Activated CD4-positive, alpha-beta T cell treated with anti-CD3 and anti-CD28 coated beads, Interleukin-2, amount 10 ng/mL, durations not matched to agents 7 days and 5 days (primary cell): ENCODE results near the gene DHODH. TPM values are rescaled to one million over a fixed set of nuclear protein-coding genes. Genes with fewer than 3 reads are reported as not detected.
A peak's percentile ranks its signal among the peaks of the same experiment; 100 is the strongest.

ENCODE experiments used
- CTCF ChIA-PET: fragments of 350-600 bp; sonication (Branson Sonifier 250); formaldehyde crosslinking; loops from one replicate; lab custom pipeline; 2021; ENCODE audit warnings: antibody characterized with exemption; lab: Charles Lee
- POLR2A ChIA-PET: fragments of 350-600 bp; sonication (Branson Sonifier 250); formaldehyde crosslinking; loops from one replicate; lab custom pipeline; 2021; ENCODE audit warnings: antibody characterized with exemption; lab: Charles Lee
- DNase-seq: peaks from one replicate; pipeline ENCODE4 v3.0.0-alpha.2; 2020
- H3K27ac Mint-ChIP-seq: one replicate; pipeline ENCODE4 v1.8.0; 2021; ENCODE audit warnings: mild to moderate bottlenecking, moderate library complexity, mixed read lengths
- H3K27me3 Mint-ChIP-seq: one replicate; pipeline ENCODE4 v1.8.0; 2021; ENCODE audit warnings: mixed read lengths
- H3K36me3 Mint-ChIP-seq: one replicate; pipeline ENCODE4 v1.8.0; 2021; ENCODE audit warnings: low read depth, mixed read lengths
- H3K4me1 Mint-ChIP-seq: one replicate; pipeline ENCODE4 v1.8.0; 2021; ENCODE audit warnings: mixed read lengths
- H3K4me3 Mint-ChIP-seq: one replicate; pipeline ENCODE4 v1.8.0; 2021; ENCODE audit warnings: mild to moderate bottlenecking, moderate library complexity, mixed read lengths
- H3K9me3 Mint-ChIP-seq: one replicate; pipeline ENCODE4 v1.8.0; 2021; ENCODE audit warnings: mixed read lengths
- total RNA-seq, 2 experiments: library from RNA; stranded (reverse); gene quantifications; one replicate each; pipeline ENCODE4 v1.2.3, GENCODE V29; 2021

DHODH gene
- total RNA-seq = 10 to 100 TPM; 10.9 to 11.8 TPM

DNA sequence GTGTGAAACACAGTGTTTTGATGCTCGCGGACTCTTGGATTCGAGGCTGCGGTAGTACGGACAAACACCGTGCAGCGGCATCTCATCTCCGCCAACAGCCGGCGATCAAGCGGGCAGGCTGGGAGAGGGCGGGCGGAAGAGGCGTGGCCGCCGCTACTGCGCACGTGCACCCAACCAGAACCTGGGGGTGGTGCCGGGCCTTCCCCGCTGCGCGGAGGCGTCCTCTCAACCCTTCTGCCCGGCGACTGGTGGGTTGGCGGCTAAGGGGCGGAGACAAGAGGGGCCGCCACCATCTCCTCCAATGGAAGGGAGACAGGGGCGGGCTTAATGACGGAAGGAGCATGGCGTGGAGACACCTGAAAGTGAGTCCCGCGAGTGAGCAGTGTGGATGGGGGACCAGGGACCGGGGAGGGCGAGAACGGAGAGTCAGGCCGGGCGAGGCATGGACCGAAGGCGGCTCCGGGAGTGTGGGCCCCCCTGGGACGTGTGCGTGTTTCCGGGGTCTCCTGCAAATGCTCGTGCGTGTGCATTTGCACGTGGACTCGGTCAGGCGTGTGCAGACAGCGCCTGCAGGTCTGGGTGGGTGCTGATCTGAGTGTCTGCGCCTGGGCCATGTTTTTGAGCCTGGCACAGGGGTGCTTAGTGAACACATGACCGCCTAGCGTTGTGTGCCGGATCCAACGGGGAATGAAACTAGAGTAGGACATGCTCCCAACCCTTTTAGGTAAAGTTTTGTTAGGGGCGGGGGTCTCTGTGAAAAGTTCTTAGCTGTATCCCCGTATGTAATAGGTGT is at the start of gene DHODH:
DHODH (plus strand) TSS at position 321 of the 793 bp plus-strand sequence; CDS start at position 342, 21 bp downstream.
- H3K36me3 Mint-ChIP-seq = peaks cover 6% of the 10 kb centered on the region

DNA sequence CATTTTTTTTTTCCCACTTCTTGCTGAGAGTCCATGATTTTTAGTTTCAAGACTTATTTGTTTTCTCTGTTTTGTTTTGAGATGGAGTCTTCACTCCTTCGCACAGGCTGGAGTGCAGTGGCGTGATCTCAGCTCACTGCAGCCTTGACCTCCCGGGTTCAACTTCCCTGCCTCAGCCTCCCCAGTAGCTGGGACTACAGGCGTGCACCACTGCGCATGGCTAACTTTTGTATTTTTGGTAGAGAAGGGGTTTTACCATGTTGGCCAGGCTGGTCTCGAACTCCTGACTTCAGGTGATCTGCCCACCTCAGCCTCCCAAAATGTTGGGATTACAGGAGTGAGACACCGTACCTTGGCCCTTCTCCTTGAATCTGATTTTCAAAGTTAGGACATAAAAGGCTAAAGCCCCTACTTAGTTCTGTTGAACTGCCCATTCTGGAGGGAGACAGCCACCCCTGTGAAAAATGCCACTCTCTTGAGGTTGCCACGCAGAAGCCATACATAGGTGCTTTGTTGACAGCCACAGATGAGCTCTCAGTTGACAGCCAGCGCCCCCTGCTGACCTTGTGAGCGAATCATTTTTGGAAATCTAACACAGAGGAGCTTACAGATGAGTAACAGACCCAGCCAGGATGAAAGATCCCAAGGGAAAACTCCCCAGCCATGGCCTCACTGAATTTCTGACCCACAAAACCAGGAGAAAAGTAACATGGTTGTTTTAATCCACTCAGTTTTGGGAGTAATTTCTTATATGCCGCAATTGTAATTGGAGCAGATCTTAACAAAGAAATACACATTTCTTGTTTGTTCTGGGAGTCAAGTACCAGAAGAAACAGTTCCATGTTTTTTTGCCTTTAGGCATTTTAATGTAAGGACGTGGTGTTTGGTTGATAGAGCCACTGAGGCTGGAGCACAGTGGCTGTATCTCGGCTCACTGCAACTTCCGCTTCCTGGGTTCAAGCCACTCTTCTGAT is 47.2 kb upstream of the DHODH start:
- no peak overlapping the region for H3K4me3 Mint-ChIP-seq
- H3K36me3 Mint-ChIP-seq = no peaks in the 10 kb centered on the region
- H3K27ac Mint-ChIP-seq = no peak overlapping the region
- peaks cover 6% of the 10 kb centered on the region for H3K27me3 Mint-ChIP-seq
- DNase-seq = peak; percentile 90
- peaks cover 26% of the 10 kb centered on the region for H3K4me1 Mint-ChIP-seq
- ChIA-PET POLR2A (no interaction called here), CTCF (interaction anchor here (0.7 to 2.7 kb wide), 16 partner anchors 10 to 397 kb away, joined by 3 to 8 read pairs (median 4); no protein-coding TSS in a partner anchor)
- H3K9me3 Mint-ChIP-seq = peaks cover 2% of the 10 kb centered on the region

More for the DNA sequence above, at the start of gene DHODH:
- Mint-ChIP-seq H3K9me3 (no peaks in the 10 kb centered on the region), H3K27me3 (no peaks in the 10 kb centered on the region), H3K4me3 (peak within 1 kb of the TSS; percentile 89), H3K27ac (peak within 1 kb of the TSS; percentile 93), H3K4me1 (peaks cover 22% of the 10 kb centered on the region)
- DNase-seq = peak; percentile 99
- ChIA-PET CTCF (no interaction called here), POLR2A (no interaction called here)

DNA sequence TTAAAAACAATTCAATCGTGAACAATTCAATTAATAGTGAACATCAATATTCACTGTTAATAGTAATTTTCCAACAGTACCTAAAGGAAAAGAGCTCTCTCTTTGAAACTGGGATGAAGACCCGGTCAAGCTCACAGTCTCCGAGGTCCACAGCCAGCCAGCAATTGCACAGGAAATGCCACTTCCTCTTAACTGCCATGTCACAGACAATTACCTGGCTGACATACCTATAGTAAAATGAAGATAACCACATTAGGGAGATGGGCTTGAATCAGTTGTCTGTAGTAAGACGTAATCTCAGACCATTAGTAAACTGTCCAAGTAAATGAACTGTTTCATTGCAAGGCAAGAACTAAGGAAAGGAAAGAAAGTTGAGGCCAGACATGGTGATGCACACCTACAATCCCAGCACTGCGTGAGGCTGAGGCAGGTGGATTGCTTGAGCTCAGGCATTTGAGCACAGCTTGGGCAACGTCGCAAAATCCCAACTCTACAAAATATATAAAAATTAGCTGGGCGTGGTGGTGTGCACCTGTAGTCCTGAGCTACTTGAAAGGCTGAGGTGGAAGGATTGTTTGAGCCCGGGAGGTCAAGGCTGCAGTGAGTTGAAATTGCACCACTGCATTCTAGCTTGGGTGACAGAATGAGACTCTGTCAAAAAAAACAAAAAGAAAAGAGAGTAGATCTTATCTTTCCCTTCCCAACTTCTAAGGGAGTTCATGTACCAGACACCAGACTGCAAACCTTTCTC is 45.2 kb upstream of the DHODH start:
- H3K9me3 Mint-ChIP-seq = no peaks in the 10 kb centered on the region
- POLR2A ChIA-PET = no interaction called here
- H3K27ac Mint-ChIP-seq = no peak overlapping the region
- H3K4me1 Mint-ChIP-seq = peaks cover 19% of the 10 kb centered on the region
- H3K4me3 Mint-ChIP-seq = no peak overlapping the region
- peaks cover 6% of the 10 kb centered on the region for H3K27me3 Mint-ChIP-seq
- CTCF ChIA-PET = interaction anchor here (0.6 to 0.9 kb wide), 2 partner anchors 18 to 220 kb away, joined by 3 to 4 read pairs; no protein-coding TSS in a partner anchor
- no peaks in the 10 kb centered on the region for H3K36me3 Mint-ChIP-seq
- no peak for DNase-seq

DNA sequence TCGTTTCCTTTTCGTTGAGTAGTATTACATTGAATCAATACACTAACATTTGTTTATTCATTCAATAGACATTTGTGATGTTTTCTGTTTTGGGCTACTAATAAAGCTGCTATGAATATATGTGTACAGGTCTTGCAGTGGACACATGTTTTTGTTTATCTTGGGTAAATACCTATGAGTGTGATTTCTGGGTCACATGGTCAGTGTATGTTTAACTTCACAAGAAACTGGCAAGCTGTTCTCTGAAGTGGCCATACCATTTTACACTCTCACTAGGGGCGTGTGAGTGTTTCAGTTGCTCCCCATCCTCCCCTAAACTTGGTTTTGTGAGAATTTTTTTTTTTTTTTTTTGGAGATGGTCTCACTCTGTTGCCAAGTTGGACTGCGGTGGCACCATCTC is 43.3 kb upstream of the DHODH start:
- no peak overlapping the region for H3K27ac Mint-ChIP-seq
- peaks cover 15% of the 10 kb centered on the region for H3K4me1 Mint-ChIP-seq
- no peak overlapping the region for H3K4me3 Mint-ChIP-seq
- ChIA-PET POLR2A (no interaction called here), CTCF (interaction anchor here (1.3 to 1.5 kb wide), 2 partner anchors 9 to 10 kb away, joined by 3 to 5 read pairs; no protein-coding TSS in a partner anchor)
- DNase-seq = no peak
- peaks cover 7% of the 10 kb centered on the region for H3K27me3 Mint-ChIP-seq
- no peaks in the 10 kb centered on the region for H3K9me3 Mint-ChIP-seq
- H3K36me3 Mint-ChIP-seq = no peaks in the 10 kb centered on the region

GRCh38 chr16:71966932-71967331 is 41.6 kb upstream of the DHODH start:
- Mint-ChIP-seq H3K9me3 (no peaks in the 10 kb centered on the region), H3K27ac (no peak overlapping the region), H3K36me3 (no peaks in the 10 kb centered on the region), H3K4me1 (peaks cover 11% of the 10 kb centered on the region), H3K27me3 (peaks cover 3% of the 10 kb centered on the region), H3K4me3 (no peak overlapping the region)
- ChIA-PET CTCF (no interaction called here), POLR2A (no interaction called here)
- DNase-seq = no peak

- ChIA-PET POLR2A (no interaction called here), CTCF (interaction anchor here (0.6 kb wide), 1 partner anchor 131 kb away, joined by 3 read pairs; no protein-coding TSS in a partner anchor)
- no peak overlapping the region for H3K4me3 Mint-ChIP-seq
- no peaks in the 10 kb centered on the region for H3K9me3 Mint-ChIP-seq
- no peak overlapping the region for H3K27ac Mint-ChIP-seq
- H3K36me3 Mint-ChIP-seq = no peaks in the 10 kb centered on the region
- peaks cover 3% of the 10 kb centered on the region for H3K27me3 Mint-ChIP-seq
- H3K4me1 Mint-ChIP-seq = no peaks in the 10 kb centered on the region
- no peak for DNase-seq
Observed at GRCh38 chr16:71969353-71969752, 39.2 kb upstream of the DHODH start.

GRCh38 chr16:71971571-71971970 is 37.0 kb upstream of the DHODH start:
- CTCF ChIA-PET = interaction anchor here (0.8 to 2.0 kb wide), 3 partner anchors 10 to 60 kb away, joined by 3 to 4 read pairs (median 4); no protein-coding TSS in a partner anchor

DNA sequence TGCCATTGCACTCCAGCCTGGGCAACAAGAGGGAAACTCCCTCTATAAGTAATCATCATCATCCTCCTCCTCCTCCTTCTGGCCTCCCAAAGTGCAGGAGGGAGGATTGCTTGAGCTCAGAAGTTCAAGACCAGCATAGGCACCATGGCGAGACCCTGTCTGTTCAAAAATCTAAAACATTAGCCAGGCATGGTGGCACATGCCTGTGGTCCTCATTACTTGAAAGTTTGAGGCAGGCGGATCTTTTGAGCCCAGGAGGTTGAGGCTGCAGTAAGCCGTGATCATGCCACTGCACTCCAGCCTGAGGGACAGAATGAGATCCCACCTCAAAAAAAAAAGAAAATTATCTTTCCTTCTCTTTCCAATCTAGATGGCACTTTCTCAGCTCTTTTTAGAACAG is 36.2 kb upstream of the DHODH start:
- ChIA-PET CTCF (interaction anchor here (1.1 to 2.0 kb wide), 3 partner anchors 10 to 11 kb away, joined by 3 to 4 read pairs (median 4); no protein-coding TSS in a partner anchor), POLR2A (no interaction called here)
- H3K27me3 Mint-ChIP-seq = peaks cover 3% of the 10 kb centered on the region
- H3K4me3 Mint-ChIP-seq = no peak overlapping the region
- H3K27ac Mint-ChIP-seq = no peak overlapping the region
- no peaks in the 10 kb centered on the region for H3K36me3 Mint-ChIP-seq
- H3K9me3 Mint-ChIP-seq = no peaks in the 10 kb centered on the region
- no peaks in the 10 kb centered on the region for H3K4me1 Mint-ChIP-seq
- DNase-seq = no peak

More at GRCh38 chr16:71971571-71971970, 37.0 kb upstream of the DHODH start:
- Mint-ChIP-seq H3K36me3 (no peaks in the 10 kb centered on the region), H3K4me1 (no peaks in the 10 kb centered on the region), H3K27ac (no peak overlapping the region), H3K9me3 (no peaks in the 10 kb centered on the region), H3K4me3 (no peak overlapping the region), H3K27me3 (peaks cover 3% of the 10 kb centered on the region)
- POLR2A ChIA-PET = no interaction called here
- no peak for DNase-seq

- Mint-ChIP-seq H3K4me3 (no peak overlapping the region), H3K27me3 (peaks cover 4% of the 10 kb centered on the region), H3K27ac (no peak overlapping the region), H3K9me3 (no peaks in the 10 kb centered on the region), H3K4me1 (no peaks in the 10 kb centered on the region), H3K36me3 (no peaks in the 10 kb centered on the region)
- no peak for DNase-seq
- ChIA-PET CTCF (interaction anchor here (1.1 to 1.7 kb wide), 3 partner anchors 8 to 12 kb away, joined by 3 to 5 read pairs (median 4); no protein-coding TSS in a partner anchor), POLR2A (no interaction called here)
Observed at GRCh38 chr16:71973001-71973400, 35.5 kb upstream of the DHODH start.

DNA sequence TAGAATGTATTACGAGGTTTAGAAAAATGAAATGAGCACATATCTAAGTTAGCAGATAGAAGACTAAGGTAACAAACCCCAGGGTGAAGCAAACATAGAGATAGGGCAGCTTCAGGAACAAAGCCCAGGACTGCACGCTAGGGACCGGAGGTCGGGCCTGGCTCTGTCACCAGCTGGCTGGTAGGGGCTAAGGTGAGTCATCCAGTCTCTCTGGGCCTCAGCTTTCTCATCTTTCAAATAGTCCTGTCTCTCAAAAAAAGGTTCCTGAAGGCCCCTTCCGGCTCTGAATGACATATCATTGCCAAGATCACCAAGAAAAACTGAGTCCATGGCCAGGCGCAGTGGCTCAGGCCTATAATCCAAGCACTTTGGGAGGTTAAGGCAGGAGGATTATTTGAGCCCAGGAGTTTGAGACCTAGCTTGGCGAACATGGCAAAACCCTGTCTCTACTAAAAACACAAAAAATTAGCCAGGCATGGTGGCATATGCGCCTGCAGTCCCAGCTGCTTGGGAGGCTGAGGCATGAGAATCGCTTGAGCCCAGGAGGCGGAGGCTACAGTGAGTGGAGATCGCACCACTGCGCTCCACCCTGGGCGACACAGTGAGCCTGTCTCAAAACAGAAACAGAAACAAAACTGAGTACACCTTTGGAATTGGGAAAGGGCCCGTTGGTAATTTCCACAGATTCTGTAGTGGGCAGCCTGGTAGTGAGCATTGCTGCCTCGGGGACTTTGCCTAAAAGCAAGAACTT is 34.3 kb upstream of the DHODH start:
- Mint-ChIP-seq H3K36me3 (no peaks in the 10 kb centered on the region), H3K27me3 (peaks cover 6% of the 10 kb centered on the region), H3K4me1 (no peaks in the 10 kb centered on the region), H3K9me3 (no peaks in the 10 kb centered on the region), H3K4me3 (no peak overlapping the region), H3K27ac (no peak overlapping the region)
- ChIA-PET CTCF (interaction anchor here (1.7 kb wide), 1 partner anchor 9 kb away, joined by 5 read pairs; no protein-coding TSS in a partner anchor), POLR2A (interaction anchor here (0.6 kb wide), 1 partner anchor 236 kb away, joined by 6 read pairs; no protein-coding TSS in a partner anchor)
- no peak for DNase-seq

DNA sequence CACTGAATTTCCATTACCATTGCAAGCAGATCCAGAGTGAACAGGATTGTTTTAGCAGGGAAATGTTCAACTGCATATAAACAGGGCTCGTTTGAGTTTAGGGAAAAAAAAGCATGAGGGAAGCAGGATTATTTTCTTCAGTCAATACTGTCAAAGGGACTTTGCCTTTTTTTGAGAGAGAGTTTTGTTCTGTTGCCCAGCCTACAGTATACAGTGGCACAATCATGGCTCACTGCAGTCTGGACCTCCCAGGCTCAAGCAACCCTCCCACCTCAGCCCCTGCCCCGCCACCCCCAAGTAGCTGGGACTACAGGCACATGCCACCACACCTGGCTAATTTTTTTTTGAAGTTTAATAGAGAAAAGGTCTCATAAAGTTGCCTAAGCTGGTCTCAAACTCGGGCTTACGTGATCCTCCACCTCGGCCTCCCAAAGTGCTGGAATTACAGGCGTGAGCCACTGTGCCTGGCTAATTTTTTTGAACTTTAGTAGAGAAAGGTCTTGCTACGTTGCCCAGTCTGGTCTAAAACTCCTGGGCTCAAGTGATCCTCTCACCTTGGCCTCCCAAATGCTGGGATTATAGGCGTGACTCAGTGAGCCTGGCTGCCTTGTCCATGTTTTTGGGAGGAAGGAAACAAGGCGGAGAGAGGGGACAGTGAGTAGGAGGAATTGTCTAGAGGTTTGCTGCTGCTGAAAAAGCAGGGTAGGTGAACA is 23.1 kb upstream of the DHODH start:
- H3K4me3 Mint-ChIP-seq = no peak overlapping the region
- no peaks in the 10 kb centered on the region for H3K4me1 Mint-ChIP-seq
- no peak for DNase-seq
- ChIA-PET POLR2A (no interaction called here), CTCF (no interaction called here)
- H3K27me3 Mint-ChIP-seq = peaks cover 17% of the 10 kb centered on the region
- H3K36me3 Mint-ChIP-seq = no peaks in the 10 kb centered on the region
- H3K27ac Mint-ChIP-seq = no peak overlapping the region
- H3K9me3 Mint-ChIP-seq = no peaks in the 10 kb centered on the region
